Activated CD8-positive, alpha-beta T cell treated with anti-CD3 and anti-CD28 coated beads for 36 hours (primary cell): Measurements from ENCODE around the gene DOCK2. TPM values are rescaled to one million over a fixed set of nuclear protein-coding genes. Genes with fewer than 3 reads are reported as not detected.

Experiments
- ATAC-seq: fragments of 200-7000 bp; cut with Tn5 transposase; one replicate; pipeline ENCODE4 v1.10.0; 2021; ENCODE audit warnings: mild to moderate bottlenecking, moderate library complexity
- CTCF ChIA-PET: fragments of 350-600 bp; sonication (Branson Sonifier 250); formaldehyde crosslinking; loops from one replicate; lab custom pipeline; 2021; ENCODE audit warnings: antibody characterized with exemption; lab: Charles Lee
- POLR2A ChIA-PET: fragments of 350-600 bp; sonication (Branson Sonifier 250); formaldehyde crosslinking; loops from one replicate; lab custom pipeline; 2021; ENCODE audit warnings: antibody characterized with exemption; lab: Charles Lee
- DNase-seq: peaks from one replicate; pipeline ENCODE4 v3.0.0-alpha.2; 2020
- H3K27ac Mint-ChIP-seq: one replicate; pipeline ENCODE4 v1.8.0; 2021; ENCODE audit warnings: mild to moderate bottlenecking, mixed read lengths
- H3K27me3 Mint-ChIP-seq: one replicate; pipeline ENCODE4 v1.8.0; 2021; ENCODE audit warnings: mixed read lengths
- H3K36me3 Mint-ChIP-seq: one replicate; pipeline ENCODE4 v1.8.0; 2021; ENCODE audit warnings: low read depth, mixed read lengths
- H3K4me1 Mint-ChIP-seq: one replicate; pipeline ENCODE4 v1.8.0; 2021; ENCODE audit warnings: low read depth, mixed read lengths
- H3K4me3 Mint-ChIP-seq: one replicate; pipeline ENCODE4 v1.8.0; 2021; ENCODE audit warnings: mild to moderate bottlenecking, moderate library complexity, mixed read lengths
- H3K9me3 Mint-ChIP-seq: one replicate; pipeline ENCODE4 v1.8.0; 2021; ENCODE audit warnings: mixed read lengths
- intact Hi-C: fragments of 100-400 bp; cut with micrococcal nuclease; formaldehyde crosslinking; loops from one replicate; pipeline ENCODE4 v1.10.0; 2022
- total RNA-seq, 2 experiments: library from RNA; stranded (reverse); gene quantifications; one replicate each; pipeline ENCODE4 v1.2.3, GENCODE V29; 2021
- TF ChIP-seq, protein P1 (sequence below): fragments of 200-600 bp; IDR thresholded peaks from one replicate; pipeline ENCODE4 v1.8.0; 2022; ENCODE audit warnings: antibody characterized with exemption, mild to moderate bottlenecking

Gene DOCK2
- total RNA-seq, 2 experiments from 2014 or later: 180 to 181 TPM

DNA sequence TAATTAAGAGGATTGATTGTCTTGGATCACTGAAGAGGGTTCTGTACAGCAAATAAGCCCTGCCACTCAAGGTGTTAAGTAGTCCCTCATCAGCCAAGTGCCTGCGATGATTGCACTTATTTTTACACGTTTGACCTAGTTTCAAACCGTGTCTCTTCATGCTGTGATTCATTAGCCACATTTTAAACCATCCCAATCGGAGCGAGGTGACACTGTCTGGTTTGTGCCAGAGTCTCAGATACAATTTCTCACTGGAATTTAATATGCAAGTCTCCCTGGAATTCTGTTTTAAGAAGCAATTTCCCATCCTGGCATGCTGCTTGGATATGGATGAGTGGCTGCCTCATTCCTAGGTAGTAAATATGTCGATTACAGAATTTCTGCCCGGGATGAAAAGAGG is 341.6 kb downstream of the DOCK2 start:
- Mint-ChIP-seq H3K4me3 (no peak overlapping the region), H3K27me3 (no peaks in the 10 kb centered on the region), H3K4me1 (peaks cover 3% of the 10 kb centered on the region), H3K9me3 (no peaks in the 10 kb centered on the region), H3K36me3 (peaks cover 14% of the 10 kb centered on the region), H3K27ac (no peak overlapping the region)
- intact Hi-C loops: no loop called here
- ATAC-seq (no peak), DNase-seq (no peak)
- TF ChIP-seq, protein P1, sequence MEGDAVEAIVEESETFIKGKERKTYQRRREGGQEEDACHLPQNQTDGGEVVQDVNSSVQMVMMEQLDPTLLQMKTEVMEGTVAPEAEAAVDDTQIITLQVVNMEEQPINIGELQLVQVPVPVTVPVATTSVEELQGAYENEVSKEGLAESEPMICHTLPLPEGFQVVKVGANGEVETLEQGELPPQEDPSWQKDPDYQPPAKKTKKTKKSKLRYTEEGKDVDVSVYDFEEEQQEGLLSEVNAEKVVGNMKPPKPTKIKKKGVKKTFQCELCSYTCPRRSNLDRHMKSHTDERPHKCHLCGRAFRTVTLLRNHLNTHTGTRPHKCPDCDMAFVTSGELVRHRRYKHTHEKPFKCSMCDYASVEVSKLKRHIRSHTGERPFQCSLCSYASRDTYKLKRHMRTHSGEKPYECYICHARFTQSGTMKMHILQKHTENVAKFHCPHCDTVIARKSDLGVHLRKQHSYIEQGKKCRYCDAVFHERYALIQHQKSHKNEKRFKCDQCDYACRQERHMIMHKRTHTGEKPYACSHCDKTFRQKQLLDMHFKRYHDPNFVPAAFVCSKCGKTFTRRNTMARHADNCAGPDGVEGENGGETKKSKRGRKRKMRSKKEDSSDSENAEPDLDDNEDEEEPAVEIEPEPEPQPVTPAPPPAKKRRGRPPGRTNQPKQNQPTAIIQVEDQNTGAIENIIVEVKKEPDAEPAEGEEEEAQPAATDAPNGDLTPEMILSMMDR: no peak
- POLR2A ChIA-PET: no interaction called here
- CTCF ChIA-PET: no interaction called here

DNA sequence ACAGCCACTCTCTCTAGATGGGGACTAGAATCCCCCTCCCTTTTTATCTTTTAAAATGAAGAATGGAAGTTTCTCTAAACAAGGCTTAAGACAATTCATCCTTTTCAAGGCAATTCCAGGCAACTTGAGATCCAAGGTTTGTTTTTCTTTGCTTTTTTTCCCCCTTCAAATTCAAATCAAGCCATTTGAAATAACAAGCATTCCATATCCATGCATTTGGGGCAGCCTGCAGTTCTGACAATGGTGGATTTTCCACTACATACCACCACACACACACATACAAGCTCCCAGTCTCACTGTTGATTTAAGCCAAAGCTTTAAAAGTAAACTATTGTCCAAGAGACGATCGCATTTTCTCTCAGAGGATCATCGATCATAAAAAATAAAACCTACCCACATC is 342.8 kb downstream of the DOCK2 start:
- TF ChIP-seq, protein P1: no peak
- H3K4me1 Mint-ChIP-seq: peaks cover 3% of the 10 kb centered on the region
- no peak overlapping the region for H3K4me3 Mint-ChIP-seq
- DNase-seq: no peak
- POLR2A ChIA-PET: no interaction called here
- H3K36me3 Mint-ChIP-seq: peaks cover 19% of the 10 kb centered on the region
- no peaks in the 10 kb centered on the region for H3K27me3 Mint-ChIP-seq
- no peak overlapping the region for H3K27ac Mint-ChIP-seq
- ATAC-seq: no peak
- CTCF ChIA-PET: interaction anchor here (0.7 to 1.6 kb wide), 7 partner anchors 11 to 256 kb away, joined by 3 to 7 read pairs (median 4); no protein-coding TSS in a partner anchor
- no peaks in the 10 kb centered on the region for H3K9me3 Mint-ChIP-seq
- intact Hi-C loops: no loop called here

DNA sequence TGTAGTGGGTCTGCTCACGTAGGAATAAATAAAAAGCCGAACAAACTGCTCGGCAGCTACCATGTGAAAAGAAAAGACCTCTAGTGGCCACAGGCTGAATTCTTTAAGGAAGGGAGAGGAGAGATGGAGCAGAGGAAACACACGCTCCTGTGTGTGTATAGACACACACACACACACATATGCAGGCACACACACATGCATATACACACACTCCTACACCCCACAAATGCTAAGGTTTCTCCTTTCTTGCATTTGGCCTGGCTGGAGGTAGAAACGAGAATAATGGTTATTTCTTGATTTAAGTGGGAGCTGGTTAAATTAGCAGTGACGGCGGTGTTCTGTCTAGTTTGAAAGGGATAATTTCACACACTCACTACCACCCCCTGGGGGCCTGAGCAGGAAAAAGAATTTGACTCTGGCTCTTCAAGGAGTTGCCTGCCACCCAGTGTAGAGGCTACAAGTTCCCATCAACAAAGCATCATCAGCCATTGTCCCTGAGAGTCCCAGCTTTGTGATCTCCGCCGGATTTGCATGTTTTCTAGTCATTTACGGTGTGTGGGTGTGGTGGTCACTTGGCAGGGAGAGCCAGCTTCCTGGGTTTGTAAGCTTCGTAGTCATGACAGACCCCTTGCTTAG is 343.5 kb downstream of the DOCK2 start, which contains the start of gene INSYN2B:
Gene INSYN2B, minus strand, starts transcription at position 78 of the 636 bp plus-strand sequence. CDS start 96,597 bp downstream, outside the sequence.
- Mint-ChIP-seq H3K9me3 (no peaks in the 10 kb centered on the region), H3K4me3 (no peak within 1 kb of the TSS), H3K4me1 (peaks cover 3% of the 10 kb centered on the region), H3K27me3 (no peaks in the 10 kb centered on the region), H3K27ac (no peak within 1 kb of the TSS), H3K36me3 (peaks cover 24% of the 10 kb centered on the region)
- peak; percentile 47 for DNase-seq
- ChIA-PET POLR2A (interaction anchor here (1.0 kb wide), 1 partner anchor 9 kb away, joined by 3 read pairs; no protein-coding TSS in a partner anchor), CTCF (interaction anchor here (0.7 to 1.6 kb wide), 8 partner anchors 12 to 412 kb away, joined by 3 to 7 read pairs (median 4); no protein-coding TSS in a partner anchor)
- TF ChIP-seq, protein P1: peak; percentile 53
- intact Hi-C loops: no loop called here
- peak; percentile 62 for ATAC-seq

DNA sequence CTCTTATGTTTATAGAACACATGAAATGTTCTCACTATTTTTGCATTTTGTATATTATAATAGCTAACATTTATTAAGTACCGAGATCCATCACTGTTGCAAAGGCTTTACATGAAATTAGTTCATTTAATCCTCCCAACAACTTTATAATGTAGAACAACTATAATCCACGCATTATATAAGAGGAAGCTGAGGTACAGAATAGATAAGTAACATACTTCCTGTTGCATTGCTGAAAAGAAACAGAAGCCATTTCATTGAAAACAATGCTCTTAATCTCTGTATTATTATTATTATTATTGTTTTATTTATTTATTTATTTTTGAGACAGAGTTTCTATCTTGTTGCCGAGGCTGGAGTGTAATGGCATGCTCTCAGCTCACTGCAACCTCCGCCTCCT is 351.1 kb downstream of the DOCK2 start:
- Mint-ChIP-seq H3K4me3 (no peak overlapping the region), H3K27me3 (no peaks in the 10 kb centered on the region), H3K27ac (no peak overlapping the region), H3K36me3 (peaks cover 42% of the 10 kb centered on the region), H3K4me1 (no peaks in the 10 kb centered on the region), H3K9me3 (no peaks in the 10 kb centered on the region)
- ChIA-PET CTCF (interaction anchor here (1.1 to 1.5 kb wide), 3 partner anchors 12 to 196 kb away, joined by 3 read pairs; no protein-coding TSS in a partner anchor), POLR2A (no interaction called here)
- DNase-seq (no peak), ATAC-seq (no peak)
- TF ChIP-seq, protein P1: no peak
- intact Hi-C loops: no loop called here

DNA sequence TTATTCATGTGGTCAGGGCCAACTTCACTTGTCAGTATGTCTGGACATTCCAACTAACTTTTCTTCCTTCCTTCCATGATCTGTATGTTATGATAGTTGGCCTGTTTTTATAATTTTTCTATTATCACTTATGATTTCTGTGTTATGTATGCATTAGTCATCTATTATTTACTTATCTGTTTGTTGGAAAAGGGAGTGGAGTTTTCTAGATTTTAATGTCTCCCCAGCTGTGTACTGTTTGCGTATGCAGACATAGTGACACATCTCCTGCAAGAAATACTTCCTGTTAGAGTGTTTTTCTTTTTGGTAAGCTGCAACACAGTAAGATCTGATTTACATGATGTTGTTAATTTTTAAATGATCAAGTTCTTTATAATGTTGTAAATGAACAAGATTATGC is 351.9 kb downstream of the DOCK2 start:
- ChIA-PET CTCF (interaction anchor here (1.2 to 1.5 kb wide), 2 partner anchors 11 to 195 kb away, joined by 3 read pairs; no protein-coding TSS in a partner anchor), POLR2A (no interaction called here)
- intact Hi-C loops: no loop called here
- DNase-seq (no peak), ATAC-seq (no peak)
- Mint-ChIP-seq H3K4me3 (no peak overlapping the region), H3K36me3 (peaks cover 42% of the 10 kb centered on the region), H3K4me1 (no peaks in the 10 kb centered on the region), H3K27ac (no peak overlapping the region), H3K9me3 (no peaks in the 10 kb centered on the region), H3K27me3 (no peaks in the 10 kb centered on the region)
- TF ChIP-seq, protein P1: no peak
